Neutrophil (primary cell): ENCODE data around the gene LRRC27.

Experiments used
- H3K27ac ChIP-seq: fragments of 200-600 bp; sonication (generic); 2 replicates; pipeline ENCODE4 v1.5.1; 2016; ENCODE audit warnings: mild to moderate bottlenecking, moderate library complexity
- H3K27me3 ChIP-seq: fragments of 200-600 bp; sonication (generic); 2 replicates; pipeline ENCODE4 v1.6.0; 2016; ENCODE audit warnings: mild to moderate bottlenecking
- H3K36me3 ChIP-seq: fragments of 200-600 bp; sonication (generic); 2 replicates; pipeline ENCODE4 v1.5.1; 2017
- H3K4me1 ChIP-seq, 2 experiments: fragments of 200-600 bp in 1 of 2; sonication (generic) in 1 of 2; 1 replicate in 1 of 2; 2 replicates in 1 of 2; pipeline versions ENCODE4 v1.5.1 to v1.6.1; 2013 to 2016; ENCODE audit warnings: low read depth in 1 of 2, low read length in 1 of 2, mild to moderate bottlenecking in 1 of 2, moderate library complexity in 1 of 2; ENCODE audit not compliant: control insufficient read depth in 1 of 2, insufficient read depth in 1 of 2
- H3K4me3 ChIP-seq, 2 experiments: fragments of 200-600 bp in 1 of 2; sonication (generic) in 1 of 2; 1 replicate in 1 of 2; 2 replicates in 1 of 2; pipeline ENCODE4 v1.5.1; 2013 to 2016; ENCODE audit warnings: low read depth in 1 of 2, low read length in 1 of 2, mild to moderate bottlenecking in 1 of 2, moderate library complexity in 1 of 2
- H3K9me3 ChIP-seq: fragments of 200-600 bp; sonication (generic); 2 replicates; pipeline ENCODE4 v1.5.1; 2016
- CTCF ChIP-seq: fragments of 200-600 bp; sonication (generic); IDR thresholded peaks from 2 replicates; pipeline ENCODE4 v1.5.1; 2016; ENCODE audit warnings: antibody characterized with exemption

LRRC27 gene

GRCh38 chr10:132341781-132342180 is 9.8 kb downstream of the LRRC27 start:
- Histone ChIP-seq H3K27me3 (no peaks in the 10 kb centered on the region), H3K9me3 (no peaks in the 10 kb centered on the region), H3K36me3 (no peaks in the 10 kb centered on the region), H3K4me3 (no peak overlapping the region), H3K27ac (no peak overlapping the region), H3K4me1 (peaks cover 4% of the 10 kb centered on the region in 2 experiments)
- no peak for TF ChIP-seq CTCF

- Histone ChIP-seq H3K9me3 (no peaks in the 10 kb centered on the region), H3K27me3 (no peaks in the 10 kb centered on the region), H3K27ac (no peak overlapping the region), H3K4me1 (no peaks in the 10 kb centered on the region), H3K36me3 (no peaks in the 10 kb centered on the region), H3K4me3 (no peak overlapping the region)
- TF ChIP-seq CTCF, result no peak
Observed at GRCh38 chr10:132342553-132342952, 10.6 kb downstream of the LRRC27 start.

- no peaks in the 10 kb centered on the region for H3K36me3 ChIP-seq
- no peaks in the 10 kb centered on the region for H3K4me1 ChIP-seq
- H3K27ac ChIP-seq, result no peak overlapping the region
- no peak overlapping the region for H3K4me3 ChIP-seq
- H3K27me3 ChIP-seq, result no peaks in the 10 kb centered on the region
- TF ChIP-seq CTCF, result no peak
- H3K9me3 ChIP-seq, result no peaks in the 10 kb centered on the region
Observed at GRCh38 chr10:132344386-132344785, 12.4 kb downstream of the LRRC27 start.

GRCh38 chr10:132345345-132345744 is 13.4 kb downstream of the LRRC27 start:
- no peak overlapping the region for H3K27ac ChIP-seq
- H3K36me3 ChIP-seq, result no peaks in the 10 kb centered on the region
- H3K4me1 ChIP-seq, result no peaks in the 10 kb centered on the region
- no peaks in the 10 kb centered on the region for H3K9me3 ChIP-seq
- H3K27me3 ChIP-seq, result no peaks in the 10 kb centered on the region
- no peak for TF ChIP-seq CTCF
- H3K4me3 ChIP-seq, result no peak overlapping the region

GRCh38 chr10:132346806-132347205 is 14.8 kb downstream of the LRRC27 start:
- H3K4me1 ChIP-seq, result no peaks in the 10 kb centered on the region
- H3K36me3 ChIP-seq, result no peaks in the 10 kb centered on the region
- TF ChIP-seq CTCF, result no peak
- H3K9me3 ChIP-seq, result no peaks in the 10 kb centered on the region
- H3K4me3 ChIP-seq, result no peak overlapping the region
- no peak overlapping the region for H3K27ac ChIP-seq
- H3K27me3 ChIP-seq, result no peaks in the 10 kb centered on the region
